ENCODE data around the gene FEN1. TPM values are rescaled to one million over a fixed set of nuclear protein-coding genes. Genes with fewer than 3 reads are reported as not detected.

Gene FEN1
- polyA plus RNA-seq, 2 of the 4 experiments (the other 2 are of a cell fraction): 38.4 to 105 TPM

DNA sequence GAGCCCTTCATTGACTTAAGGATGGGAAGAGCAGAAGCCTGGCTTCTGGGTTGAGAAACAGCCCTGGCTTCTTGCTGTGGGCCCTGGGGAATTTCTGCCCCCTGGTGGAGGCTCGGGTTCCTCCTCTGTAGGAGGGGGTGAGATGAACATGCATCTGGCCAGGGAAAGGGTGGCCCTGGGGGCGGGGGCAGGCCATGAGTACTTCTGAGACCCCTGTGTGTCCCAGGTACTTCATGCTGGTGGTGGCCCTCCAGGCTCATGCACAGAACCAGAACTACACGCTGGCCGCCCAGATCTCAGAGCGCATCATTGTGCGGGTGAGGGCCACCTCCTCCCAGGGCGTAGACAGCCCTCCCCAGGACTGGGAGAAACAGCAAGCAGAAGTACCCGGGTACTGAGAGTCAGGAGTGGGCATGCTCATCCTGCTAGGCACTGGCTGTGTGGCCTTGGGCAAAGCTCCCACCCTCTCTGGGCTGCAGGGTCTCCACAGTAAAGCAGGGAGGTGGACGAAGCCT is 16.1 kb upstream of the FEN1 start:
- H3K4me3 ChIP-seq: no peak overlapping the region
- ChIA-PET CTCF (interaction anchor here (0.7 to 3.9 kb wide), 8 partner anchors 9 to 28 kb away, joined by 3 to 56 read pairs (median 5); no protein-coding TSS in a partner anchor), POLR2A (no interaction called here)
- peaks cover 18% of the 10 kb centered on the region for H3K4me1 ChIP-seq
- WGBS (ENCODE audit: missing lambda C conversion rate): 68% methylated on average over 9 of the region's 9 CpGs
- H3K9me3 ChIP-seq: no peaks in the 10 kb centered on the region
- DNase-seq (ENCODE audit: low read depth in 1 of 2, low spot score in 1 of 2) (peak; percentile 81 to 94), ATAC-seq (peak; percentile 61 to 89), FAIRE-seq (no peak)
- 0 out of 6 replicates have a peak overlapping the region, but pooled peaks of 1 of the 2 experiments have one; percentile 42 for H3K27ac ChIP-seq
- no peak overlapping the region for H3K4me2 ChIP-seq
- no peak for TF ChIP-seq CBX8 (IDR thresholded peaks at IDR 0.05)
- peak; percentile 89 for TF ChIP-seq SMC3 (IDR thresholded peaks at IDR 0.05)
- TF ChIP-seq CTCF (IDR thresholded peaks at IDR 0.05): peak; percentile 80
- TF ChIP-seq, protein P1, sequence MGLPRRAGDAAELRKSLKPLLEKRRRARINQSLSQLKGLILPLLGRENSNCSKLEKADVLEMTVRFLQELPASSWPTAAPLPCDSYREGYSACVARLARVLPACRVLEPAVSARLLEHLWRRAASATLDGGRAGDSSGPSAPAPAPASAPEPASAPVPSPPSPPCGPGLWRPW (IDR thresholded peaks at IDR 0.05): no peak
- peak; percentile 77 to 85 for TF ChIP-seq RAD21 (conservative IDR thresholded peaks at IDR 0.05 in 1 of 2, IDR thresholded peaks at IDR 0.05 in 1 of 2)
- peak in 1 of 2 experiments; percentile 58; a peak in 1 of 4 replicates for TF ChIP-seq CEBPB (IDR thresholded peaks at IDR 0.05)
- TF ChIP-seq ZFP36 (IDR thresholded peaks at IDR 0.05; ENCODE audit: borderline replicate concordance, partially characterized antibody): peak; percentile 36

DNA sequence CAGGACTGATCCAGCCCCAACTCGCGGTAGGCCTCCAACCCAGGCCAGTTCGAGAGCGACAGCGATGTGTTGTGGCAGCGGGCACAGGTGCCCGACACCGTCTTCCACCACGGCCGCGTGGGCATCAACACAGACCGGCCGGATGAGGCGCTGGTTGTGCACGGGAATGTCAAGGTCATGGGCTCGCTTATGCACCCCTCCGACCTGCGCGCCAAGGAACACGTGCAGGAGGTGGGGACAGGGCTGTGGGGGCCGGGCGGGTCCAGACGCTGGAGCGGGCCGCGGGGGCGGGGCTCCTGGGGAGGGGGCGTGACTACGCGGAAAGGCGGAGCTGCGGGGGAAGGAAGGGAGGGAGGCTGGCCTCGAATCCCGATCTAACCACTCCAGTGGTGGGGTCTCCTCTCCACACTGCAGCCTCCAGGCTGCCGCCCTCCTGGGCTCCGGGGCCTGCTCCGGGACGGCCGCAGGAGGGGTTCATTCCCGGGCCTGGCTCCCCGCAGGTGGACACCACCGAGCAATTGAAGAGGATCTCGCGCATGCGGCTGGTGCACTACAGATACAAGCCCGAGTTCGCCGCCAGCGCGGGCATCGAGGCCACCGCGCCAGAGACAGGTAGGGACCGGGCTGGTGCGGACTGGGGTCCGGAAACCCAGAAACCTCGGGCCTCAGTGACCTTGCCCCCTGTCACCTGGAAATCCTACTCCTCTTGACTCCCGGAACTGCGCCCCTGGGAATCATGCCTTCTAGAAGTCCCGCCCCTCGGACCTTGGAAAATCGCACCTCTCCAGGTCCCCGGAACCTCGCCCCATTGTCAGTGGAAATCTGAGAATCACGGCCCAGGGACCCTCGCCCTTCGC is 15.2 kb upstream of the FEN1 start:
- Histone ChIP-seq H3K4me2 (no peak overlapping the region), H3K9me3 (no peaks in the 10 kb centered on the region), H3K4me3 (no peak overlapping the region), H3K27ac (no peak overlapping the region), H3K4me1 (peaks cover 9% of the 10 kb centered on the region)
- DNase-seq (ENCODE audit: low read depth in 1 of 2, low spot score in 1 of 2) (no peak), ATAC-seq (no peak), FAIRE-seq (no peak)
- no peak for TF ChIP-seq RNF2 (IDR thresholded peaks at IDR 0.05; ENCODE audit: borderline replicate concordance, low read depth)
- ChIA-PET POLR2A (no interaction called here), CTCF (interaction anchor here (0.7 to 3.9 kb wide), 7 partner anchors 8 to 29 kb away, joined by 3 to 56 read pairs (median 4); no protein-coding TSS in a partner anchor)
- WGBS (ENCODE audit: missing lambda C conversion rate): 93% methylated on average over 40 of the region's 67 CpGs

DNA sequence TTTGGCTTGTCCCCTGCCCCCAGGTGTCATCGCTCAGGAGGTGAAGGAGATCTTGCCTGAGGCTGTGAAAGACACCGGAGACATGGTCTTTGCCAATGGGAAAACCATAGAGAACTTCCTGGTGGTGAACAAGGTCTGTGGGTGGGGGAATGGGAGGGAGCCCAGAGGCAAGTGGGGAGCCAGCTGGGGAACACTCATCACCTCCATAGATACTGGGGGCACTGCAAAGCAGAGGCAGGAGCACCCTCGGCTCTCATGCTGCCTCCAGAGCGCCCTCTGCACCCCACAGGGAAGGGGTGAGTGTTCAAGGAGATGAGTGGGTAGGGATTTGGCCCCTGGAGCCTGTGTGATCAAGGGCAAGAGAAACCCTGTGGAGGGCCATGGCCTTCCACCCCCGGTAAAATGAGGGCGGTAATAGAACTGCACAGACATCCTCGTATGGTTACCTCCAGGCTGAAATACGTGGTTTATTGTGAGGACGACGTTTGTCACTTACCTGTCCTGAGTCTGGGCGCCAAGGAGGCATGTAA is 14.3 kb upstream of the FEN1 start:
- ChIA-PET CTCF (interaction anchor here (0.9 to 5.4 kb wide), 7 partner anchors 8 to 330 kb away, joined by 3 to 71 read pairs (median 6); no protein-coding TSS in a partner anchor), POLR2A (no interaction called here)
- DNase-seq (ENCODE audit: low read depth in 1 of 2, low spot score in 1 of 2) (no peak), FAIRE-seq (no peak), ATAC-seq (no peak)
- no peaks in the 10 kb centered on the region for H3K9me3 ChIP-seq
- 90% methylated on average over 10 of the region's 11 CpGs for WGBS (ENCODE audit: missing lambda C conversion rate)
- H3K4me3 ChIP-seq: no peak overlapping the region
- H3K27ac ChIP-seq: no peak overlapping the region
- H3K4me2 ChIP-seq: no peak overlapping the region
- H3K4me1 ChIP-seq: peaks cover 6% of the 10 kb centered on the region; the same call in 2 of the 3 replicates
- TF ChIP-seq SMC3 (IDR thresholded peaks at IDR 0.05) (no peak), HEYL (CRISPR knock-in tag; IDR thresholded peaks at IDR 0.05) (no peak), USF2 (IDR thresholded peaks at IDR 0.05) (no peak), ZSCAN20 (CRISPR knock-in tag; IDR thresholded peaks at IDR 0.05) (no peak), ZC3H11A (IDR thresholded peaks at IDR 0.05) (no peak), MYC (IDR thresholded peaks at IDR 0.05; ENCODE audit: borderline replicate concordance, low read length) (no peak), JUN (IDR thresholded peaks at IDR 0.05) (no peak), CBX8 (IDR thresholded peaks at IDR 0.05) (no peak), KDM1A (IDR thresholded peaks at IDR 0.05; ENCODE audit: low read depth) (no peak), GATA3 (IDR thresholded peaks at IDR 0.05; ENCODE audit: borderline replicate concordance) (no peak), NPAS2 (CRISPR knock-in tag; IDR thresholded peaks at IDR 0.05; ENCODE audit: borderline replicate concordance) (no peak), RAD21 (conservative IDR thresholded peaks at IDR 0.05 in 1 of 2, IDR thresholded peaks at IDR 0.05 in 1 of 2) (no peak), CEBPB (IDR thresholded peaks at IDR 0.05) (no peak), SREBF2 (IDR thresholded peaks at IDR 0.05) (no peak), PHF8 (IDR thresholded peaks at IDR 0.05; ENCODE audit: borderline replicate concordance, low read depth) (no peak)
- TF ChIP-seq, protein P1 (IDR thresholded peaks at IDR 0.05): no peak
- TF ChIP-seq, protein P2, sequence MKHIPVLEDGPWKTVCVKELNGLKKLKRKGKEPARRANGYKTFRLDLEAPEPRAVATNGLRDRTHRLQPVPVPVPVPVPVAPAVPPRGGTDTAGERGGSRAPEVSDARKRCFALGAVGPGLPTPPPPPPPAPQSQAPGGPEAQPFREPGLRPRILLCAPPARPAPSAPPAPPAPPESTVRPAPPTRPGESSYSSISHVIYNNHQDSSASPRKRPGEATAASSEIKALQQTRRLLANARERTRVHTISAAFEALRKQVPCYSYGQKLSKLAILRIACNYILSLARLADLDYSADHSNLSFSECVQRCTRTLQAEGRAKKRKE (CRISPR knock-in tag; IDR thresholded peaks at IDR 0.05; ENCODE audit: low read depth): no peak
- TF ChIP-seq, protein P3, sequence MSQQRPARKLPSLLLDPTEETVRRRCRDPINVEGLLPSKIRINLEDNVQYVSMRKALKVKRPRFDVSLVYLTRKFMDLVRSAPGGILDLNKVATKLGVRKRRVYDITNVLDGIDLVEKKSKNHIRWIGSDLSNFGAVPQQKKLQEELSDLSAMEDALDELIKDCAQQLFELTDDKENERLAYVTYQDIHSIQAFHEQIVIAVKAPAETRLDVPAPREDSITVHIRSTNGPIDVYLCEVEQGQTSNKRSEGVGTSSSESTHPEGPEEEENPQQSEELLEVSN (IDR thresholded peaks at IDR 0.05; ENCODE audit: borderline replicate concordance, low read depth): no peak
- TF ChIP-seq, protein P4, sequence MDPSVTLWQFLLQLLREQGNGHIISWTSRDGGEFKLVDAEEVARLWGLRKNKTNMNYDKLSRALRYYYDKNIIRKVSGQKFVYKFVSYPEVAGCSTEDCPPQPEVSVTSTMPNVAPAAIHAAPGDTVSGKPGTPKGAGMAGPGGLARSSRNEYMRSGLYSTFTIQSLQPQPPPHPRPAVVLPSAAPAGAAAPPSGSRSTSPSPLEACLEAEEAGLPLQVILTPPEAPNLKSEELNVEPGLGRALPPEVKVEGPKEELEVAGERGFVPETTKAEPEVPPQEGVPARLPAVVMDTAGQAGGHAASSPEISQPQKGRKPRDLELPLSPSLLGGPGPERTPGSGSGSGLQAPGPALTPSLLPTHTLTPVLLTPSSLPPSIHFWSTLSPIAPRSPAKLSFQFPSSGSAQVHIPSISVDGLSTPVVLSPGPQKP (IDR thresholded peaks at IDR 0.05; ENCODE audit: low read depth, low read length): no peak

Data from A549 (cell line).